ENCODE measurements around the gene RERE.

RERE gene

DNA sequence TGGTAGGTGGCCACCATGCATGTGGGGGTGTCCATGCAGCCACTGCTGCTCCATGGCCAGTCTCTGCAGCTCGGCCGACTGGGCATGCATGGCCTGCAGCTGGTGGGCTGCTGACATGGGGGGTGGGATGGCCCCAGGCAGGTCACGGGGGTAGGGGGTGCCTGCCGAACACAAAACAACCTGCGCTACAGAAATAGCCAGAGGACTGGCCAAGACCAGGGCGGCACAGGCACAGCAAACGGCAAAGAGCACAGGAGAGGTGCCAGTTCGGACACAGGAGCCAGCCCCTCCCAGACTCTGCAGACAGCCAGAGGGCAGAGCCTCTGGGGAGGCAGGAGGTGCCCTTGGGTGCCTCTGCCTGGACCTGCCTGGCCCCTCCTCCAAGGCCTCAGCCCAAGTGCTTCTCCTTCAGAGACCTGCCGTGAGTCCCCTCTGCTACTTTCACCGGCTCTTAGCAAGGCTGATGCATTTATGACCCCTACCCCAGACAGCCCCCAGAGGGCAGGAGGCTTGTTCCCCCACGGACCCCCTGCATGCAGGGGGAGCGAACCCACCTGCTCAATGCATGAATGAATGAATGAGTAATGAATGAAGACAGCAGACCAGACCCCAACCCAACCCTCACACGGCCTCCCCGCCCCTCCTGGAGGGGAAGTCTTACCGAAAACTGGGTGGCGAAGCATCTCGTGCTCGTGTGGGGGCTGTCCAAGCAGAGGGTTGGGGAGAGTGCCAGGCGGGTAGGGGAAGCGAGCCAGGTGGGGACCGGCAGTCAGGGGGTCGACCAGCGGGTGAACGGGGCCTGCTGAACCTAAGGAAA, 461.8 kb downstream of the RERE start:
- no peak for DNase-seq

DNA sequence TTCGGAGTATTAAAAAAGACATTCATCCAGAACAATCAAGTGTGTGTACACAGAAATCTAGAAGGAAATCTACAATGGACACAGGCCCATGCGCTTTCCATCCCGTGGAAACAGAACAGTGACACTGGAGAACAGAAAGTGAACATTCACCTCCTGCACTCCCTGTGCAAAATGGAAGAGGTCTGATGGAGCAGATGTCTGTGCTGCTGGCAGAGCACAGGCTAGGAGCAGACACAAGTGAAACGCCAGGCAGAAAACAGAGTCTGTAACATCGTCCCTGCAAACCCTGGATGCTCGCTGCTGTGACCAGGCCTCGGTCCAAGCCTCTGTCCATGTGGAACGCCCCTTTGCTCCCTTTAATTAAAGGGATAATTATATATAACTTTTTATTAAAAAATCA, 463.4 kb downstream of the RERE start:
- DNase-seq: no peak

DNA sequence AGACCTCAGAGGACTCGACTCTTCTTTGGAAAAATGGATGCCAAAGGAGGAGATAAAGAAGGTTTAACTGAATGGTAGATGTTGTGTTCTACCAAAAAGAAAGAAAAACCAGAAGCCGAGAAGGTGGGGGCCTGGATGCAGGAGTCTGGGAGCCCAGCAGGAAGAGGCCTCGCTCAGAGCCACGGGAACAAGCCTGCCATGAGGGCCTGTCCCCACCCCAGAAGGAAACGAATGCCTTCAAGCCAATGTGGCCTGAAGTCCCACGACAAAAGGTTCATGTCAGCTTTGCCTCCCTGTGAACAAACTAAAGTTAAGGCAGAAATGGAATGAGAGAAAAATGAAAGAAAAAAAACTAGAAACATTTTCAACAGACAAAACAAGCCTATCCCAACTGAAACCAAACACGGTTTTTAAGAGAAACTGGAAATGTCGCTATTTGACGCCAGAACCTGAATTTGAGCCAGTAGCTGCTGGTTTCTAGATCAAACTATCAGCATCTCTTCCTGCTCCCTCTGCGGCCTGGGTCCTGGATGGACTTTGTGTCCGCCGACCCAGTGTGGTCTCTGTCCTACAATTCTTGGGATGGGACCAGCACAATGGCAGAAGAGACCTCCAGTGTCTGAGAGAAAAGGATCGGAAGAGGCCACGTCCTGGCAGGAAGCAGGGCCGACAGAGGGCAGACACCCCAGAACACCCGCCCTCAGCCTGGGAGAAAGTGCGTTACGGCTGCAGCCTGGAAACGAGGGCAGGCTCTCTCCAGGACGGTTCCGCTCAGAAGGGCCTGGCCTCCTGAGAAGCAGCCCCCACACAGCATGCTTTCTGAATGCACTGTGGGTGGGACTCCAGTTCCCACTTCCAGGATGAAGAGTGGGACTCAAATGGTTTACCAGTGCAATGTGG, 464.3 kb downstream of the RERE start:
- no peak for DNase-seq

DNA sequence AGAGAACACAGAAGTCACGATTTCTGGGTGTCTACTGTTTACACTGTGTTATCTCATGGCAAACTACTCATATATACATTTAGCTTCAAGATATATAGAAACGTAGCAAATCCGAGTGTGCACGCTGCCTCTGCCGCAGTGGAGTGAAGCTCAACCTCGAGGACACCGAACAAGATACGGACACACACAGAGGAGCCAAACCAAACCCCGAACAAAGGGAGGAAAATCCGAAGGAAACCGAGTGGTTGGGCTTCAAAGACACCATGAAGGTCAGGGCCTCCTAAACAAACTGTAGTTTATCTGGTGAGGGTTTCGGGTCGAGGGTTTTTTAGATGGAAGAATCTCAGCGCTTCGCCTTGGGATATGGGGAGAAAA, 465.0 kb downstream of the RERE start:
- no peak for DNase-seq

DNA sequence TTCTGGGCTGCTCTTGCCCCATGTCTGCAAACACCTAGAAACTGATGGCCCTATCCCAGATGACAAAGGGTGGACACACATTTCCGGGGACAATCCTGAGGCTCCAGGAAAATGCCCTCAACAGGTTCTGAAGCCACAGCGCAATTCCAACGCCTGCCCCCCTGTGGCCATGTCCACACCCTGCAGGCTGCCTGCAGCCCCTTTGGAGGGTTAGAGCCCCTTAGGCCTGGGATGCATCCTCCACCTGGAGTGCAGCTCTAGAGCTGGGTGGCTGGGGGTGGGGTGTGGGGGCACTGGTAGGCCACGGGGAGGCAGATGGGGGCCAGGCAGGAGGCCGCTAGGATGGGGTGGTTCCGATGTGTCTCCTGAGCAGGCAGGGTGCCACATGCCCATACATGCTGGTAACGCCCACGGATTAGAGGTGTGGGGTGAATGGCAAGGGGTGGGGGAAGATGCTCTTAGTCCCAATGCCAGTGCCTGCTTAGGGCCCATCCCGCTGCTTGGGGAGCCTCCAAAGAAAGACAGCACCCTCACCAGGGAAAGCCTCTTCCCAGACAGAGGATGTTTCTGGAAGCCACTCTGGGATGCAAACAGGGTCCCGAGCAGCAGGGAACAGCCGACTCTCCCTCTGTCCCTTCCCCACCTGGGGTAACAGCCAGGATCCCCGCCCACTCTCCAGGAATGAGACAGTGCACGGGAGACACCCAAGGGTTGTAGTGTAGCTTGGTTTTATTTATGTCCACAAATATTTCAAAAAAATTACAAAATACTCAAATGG, 465.6 kb downstream of the RERE start:
- DNase-seq: peak; percentile 23

DNA sequence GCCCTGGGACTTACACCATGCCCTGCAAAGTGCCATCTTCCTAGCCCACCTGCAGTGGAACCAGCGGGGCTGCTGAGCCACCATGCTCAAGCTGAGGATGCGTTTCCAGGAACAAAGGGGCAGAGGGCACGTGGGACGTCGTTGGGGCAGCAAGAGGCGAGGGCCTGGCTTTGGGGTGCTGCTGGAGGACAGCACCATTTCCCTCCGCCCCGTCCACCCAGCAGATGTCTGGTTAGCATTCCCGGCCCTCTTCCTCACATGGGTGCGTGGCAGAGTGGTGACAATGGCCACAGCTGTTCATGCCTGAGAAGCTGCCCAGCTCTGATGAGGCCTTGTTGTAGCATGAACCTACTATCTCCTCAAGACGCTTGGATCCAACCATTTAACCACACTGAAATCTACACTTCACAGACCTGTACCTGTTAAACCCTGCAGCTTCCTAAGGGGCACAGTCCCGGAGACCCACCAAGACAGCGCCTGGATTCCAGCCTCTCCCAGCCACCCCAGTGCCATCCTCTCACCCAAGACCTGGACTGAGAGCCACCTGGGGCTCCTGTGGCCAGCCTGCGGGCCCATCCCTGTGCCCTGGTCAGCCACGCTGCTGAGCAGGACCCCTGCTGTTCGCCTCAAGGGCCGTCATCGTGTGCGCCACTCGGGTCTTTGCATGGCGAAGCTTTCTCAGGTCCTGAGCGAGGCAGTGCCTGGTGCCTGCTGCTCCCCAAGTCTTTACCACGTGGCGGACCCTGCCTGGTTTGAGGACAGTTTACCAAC, 466.3 kb downstream of the RERE start:
- no peak for DNase-seq

DNA sequence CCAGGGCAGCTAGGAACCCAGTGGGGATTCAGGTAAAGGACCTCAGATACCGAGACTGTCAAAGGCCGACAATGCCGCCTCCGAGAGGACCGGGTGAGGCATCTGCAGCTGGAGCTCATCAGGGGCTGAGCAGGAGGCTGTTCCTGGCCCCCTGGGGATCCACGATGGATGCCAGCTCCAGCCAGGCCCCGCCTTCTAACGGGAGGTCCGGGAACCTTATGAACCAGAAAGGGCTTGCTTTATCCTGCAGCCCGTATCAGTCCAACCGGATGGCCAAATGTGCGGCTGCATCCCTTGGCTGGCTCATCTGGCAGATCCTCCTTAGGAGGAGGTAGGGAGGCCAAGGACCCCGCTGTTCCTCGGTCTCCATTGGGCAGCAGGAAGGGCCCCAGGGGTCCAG, 467.5 kb downstream of the RERE start:
- no peak for DNase-seq

DNA sequence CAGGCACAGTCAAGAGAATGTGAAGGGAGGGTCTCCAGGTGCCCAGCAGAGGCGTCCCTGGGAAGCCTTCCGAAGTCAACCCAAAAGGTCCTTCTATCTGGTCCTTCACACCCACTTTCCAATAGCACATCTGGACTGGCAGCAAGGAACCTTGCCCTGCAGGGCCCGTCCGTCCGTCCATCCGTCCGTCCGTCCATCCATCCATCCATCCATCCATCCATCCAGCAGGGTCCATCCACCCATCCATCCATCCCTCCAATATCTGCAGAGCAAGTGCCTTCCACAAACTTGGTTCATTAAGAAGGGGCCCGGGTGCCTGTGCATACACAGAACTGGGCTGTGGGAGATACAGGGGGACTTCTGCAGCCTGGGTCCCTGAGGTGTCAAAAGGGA, 468.0 kb downstream of the RERE start:
- DNase-seq: no peak

DNA sequence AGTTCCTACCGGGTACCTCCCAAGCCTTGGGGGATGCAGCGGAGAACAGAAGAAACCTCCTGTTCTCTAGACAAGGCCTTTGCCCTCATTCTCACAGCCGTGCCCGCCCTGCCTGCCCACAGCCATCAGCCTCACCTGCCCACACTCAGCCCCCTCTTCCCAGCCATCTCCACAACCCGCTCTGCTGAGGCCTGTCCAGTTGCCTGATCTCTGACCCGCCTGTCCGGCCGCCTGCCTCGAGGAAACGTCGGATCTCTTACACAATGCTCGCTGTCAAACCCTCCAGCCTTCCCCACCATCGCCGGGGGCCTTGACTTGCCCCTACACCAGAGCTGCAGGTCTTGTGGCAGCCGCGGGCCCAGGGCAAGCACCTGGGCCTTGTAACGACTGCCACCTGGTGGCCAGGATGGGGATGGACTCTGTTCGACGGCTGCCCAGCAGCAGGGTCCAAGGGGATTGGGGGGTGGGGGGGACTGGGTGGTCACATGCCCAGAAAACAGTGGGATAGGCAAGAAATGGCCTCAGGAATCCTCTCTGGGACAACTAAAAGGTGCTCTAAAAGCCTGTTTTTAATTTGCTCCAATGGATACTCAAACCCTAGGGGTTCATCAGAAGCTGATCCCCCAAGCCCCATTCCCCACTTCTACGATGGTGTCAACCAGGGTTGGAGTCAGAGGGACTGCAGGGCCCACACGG, 468.5 kb downstream of the RERE start:
- DNase-seq: peak; percentile 55

DNA sequence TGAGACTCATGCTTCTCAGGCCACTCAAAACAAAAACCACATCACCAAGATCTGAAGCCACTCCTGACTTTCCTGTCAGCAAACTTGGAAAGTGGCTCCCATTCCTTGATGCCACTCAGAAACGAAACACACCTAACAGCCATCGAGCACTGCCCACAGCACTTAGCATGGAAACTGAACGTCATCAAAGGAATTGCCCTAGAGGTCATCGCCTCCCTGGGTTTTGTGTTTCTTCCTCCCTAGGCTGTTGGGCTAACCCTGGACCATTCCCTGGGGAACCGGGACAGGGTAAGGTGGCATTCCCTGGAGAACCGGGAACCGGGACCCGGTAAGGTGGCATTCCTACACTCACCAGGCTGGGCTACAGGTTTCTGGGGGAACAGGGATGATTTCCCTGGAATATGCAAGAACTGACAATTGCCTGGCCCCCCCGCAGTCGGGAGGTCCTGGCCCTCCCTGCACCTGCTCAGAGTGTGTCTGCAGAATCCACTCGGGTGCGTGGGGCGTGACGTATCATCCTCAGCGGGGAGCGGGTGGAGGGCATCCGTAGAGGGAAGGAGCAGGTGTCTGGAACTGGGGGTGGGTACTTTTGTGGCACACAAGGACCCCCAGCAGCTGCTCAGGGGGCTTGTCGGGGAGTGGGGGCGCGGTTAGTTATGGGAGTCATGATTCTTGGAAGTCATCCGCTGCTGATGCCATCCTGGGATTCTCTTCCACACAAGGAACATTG, 469.2 kb downstream of the RERE start:
- no peak for DNase-seq

DNA sequence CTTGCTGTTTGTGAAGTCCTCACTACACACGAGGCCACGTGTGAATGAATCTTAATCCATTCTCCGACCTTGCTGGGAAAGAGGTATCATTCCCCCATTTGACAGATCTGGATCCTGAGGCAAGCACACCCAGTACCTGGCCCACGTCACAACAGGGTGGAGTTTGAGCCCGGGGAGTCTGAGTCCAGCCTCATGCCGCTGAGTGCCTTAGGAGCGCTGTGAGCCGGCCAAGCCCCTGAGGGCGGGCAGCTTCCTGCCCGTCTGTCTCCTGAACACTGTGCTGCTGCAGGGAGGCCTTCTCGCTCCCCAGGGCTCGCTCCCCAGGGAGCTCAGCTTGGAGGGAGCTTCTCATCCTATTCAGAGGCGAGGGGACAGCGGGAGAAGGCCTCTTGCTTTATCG, 469.8 kb downstream of the RERE start:
- peak; percentile 44 for DNase-seq

DNA sequence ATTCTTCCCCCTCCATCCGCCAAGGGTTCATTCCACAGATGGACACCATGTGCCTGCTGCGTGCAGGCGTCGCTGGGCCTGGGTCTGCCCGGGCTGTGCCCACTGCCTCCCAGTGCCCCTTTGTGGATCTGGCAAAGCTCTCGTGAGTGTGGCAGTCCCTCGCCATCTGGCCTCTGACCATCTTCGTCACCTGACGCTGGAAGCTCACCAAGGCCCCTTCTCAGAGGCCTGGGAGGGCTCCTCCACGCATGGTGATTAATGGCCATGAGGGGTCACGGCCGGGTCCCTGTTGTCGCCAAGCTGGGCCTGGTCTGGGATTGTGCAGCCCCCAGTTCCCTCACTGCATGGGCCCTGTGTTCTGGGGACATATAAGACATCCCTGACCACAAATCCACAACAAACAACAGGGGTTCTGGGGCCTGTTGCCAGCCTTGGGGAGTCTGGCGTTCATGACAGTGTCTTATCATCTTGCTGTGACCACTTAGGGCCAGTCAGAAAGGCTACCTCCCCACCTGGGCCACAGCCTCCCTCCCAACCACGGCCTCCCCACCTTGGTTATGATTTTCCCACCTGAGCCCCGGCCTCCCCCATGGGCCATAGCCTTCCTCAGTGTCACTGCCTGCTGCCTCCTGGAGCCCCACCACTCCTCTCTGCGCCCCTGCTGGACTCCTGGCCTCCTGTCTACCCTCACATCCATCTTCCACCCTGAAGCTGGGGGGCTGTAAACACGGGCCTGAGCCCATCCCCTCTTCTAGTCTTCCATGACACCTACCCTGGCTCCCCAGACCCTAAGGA, 471.6 kb downstream of the RERE start:
- no peak for DNase-seq

DNA sequence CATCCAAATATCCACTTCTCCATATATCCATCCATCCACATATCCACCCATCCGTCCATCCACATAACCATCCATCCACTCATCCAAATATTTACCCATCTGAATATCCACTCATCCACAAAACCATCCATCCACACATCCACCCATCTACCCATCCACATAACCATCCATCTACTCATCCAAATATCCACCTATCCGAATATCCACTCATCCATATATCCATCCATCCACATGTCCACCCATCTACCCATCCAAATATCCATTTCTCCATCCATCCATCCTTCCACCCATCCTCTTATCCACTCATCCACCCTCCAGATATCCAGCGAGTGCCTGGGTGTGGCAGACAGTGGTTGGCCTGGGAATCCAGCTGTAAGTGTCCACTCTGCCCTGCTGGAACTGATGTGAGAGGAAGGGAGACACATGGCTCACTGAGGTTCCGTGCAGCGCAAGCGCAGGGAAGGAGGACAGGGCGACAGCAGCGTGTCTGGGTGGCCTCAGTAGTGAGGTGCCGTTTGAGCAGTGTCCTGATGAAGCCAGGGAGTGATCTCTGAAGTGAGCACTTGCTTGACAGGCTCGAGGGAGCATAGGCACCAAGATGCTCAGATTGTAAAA, 472.4 kb downstream of the RERE start:
- DNase-seq: no peak

DNA sequence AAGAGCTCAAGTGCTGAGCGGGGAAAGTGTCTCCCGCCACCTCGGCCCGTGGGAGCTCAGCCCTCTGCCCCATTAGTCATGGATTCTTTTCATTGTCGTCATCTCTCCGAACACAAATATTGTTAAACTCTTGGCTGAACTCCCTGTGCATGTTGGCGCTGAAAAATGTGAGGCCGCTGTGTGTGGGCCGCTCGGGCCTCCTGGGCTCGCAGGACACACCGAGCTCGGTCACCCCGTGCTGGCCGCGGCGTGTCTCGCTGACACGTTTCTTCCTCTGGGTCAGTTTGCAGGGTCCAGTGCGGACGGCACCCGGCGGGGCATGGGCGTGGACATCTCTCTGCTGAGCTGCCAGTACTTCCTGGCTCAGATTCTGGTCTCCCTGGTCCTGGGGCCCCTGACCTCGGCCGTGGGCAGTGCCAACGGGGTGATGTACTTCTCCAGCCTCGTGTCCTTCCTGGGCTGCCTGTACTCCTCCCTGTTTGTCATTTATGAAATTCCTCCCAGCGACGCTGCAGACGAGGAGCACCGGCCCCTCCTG, 473.9 kb downstream of the RERE start:
- DNase-seq: peak; percentile 98

DNA sequence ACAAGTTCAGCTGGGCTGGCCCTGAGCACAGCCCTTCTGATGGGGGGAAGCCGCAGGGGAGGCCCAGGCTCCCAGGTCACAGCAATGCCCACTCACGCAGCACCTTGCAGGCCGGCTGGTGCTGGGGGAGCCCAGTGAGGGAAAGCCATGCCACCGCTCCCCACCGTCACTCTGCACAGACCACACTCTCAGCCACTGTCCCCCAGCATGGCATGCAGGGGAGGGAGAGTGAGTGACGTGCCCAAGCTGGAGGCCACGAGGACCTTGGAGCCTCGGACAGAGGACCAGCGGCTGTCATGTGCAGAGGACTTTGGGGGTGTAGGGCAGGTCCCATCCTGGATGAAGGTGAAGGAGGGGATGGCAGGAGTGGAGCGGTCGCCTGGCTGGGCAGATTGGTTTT, 474.4 kb downstream of the RERE start:
- no peak for DNase-seq

DNA sequence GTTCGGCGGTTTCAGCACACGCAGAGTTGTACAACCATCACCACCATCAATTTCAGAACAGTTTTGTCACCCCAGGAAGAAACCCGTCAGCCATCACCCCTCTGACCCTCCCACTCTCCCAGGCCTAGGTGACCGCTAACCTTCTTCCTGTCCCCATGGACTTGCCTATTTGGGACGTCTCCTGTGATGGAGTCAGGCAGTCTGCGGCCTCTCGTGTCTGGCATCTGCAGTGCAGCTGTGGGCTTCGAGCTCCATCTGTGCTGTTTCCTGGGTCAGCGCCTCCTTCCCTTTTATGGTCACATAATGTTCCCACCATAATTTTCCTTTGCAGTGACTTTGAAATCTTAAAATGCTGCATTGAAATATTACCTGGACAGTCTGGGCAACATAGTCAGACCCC, 475.1 kb downstream of the RERE start:
- peak; percentile 79 for DNase-seq

DNA sequence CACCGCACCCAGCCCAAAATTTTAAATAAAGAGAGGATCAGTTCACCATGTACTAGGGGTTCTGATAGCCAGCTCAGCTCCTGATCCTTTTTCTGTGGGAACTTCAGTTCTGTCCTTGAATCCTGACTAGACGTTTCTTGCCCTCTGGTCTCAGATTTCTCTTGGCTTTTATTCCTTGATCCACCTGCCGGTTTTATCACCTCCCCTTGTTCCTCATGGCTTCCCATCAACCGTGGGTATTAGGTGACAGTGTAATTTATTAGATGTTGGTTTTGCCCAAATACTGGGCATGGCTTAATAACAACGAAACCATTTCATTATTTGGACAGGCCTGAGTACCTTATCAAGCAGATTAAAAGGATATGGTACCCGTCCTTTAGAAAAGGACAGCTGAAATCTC, 477.0 kb downstream of the RERE start:
- DNase-seq: no peak

DNA sequence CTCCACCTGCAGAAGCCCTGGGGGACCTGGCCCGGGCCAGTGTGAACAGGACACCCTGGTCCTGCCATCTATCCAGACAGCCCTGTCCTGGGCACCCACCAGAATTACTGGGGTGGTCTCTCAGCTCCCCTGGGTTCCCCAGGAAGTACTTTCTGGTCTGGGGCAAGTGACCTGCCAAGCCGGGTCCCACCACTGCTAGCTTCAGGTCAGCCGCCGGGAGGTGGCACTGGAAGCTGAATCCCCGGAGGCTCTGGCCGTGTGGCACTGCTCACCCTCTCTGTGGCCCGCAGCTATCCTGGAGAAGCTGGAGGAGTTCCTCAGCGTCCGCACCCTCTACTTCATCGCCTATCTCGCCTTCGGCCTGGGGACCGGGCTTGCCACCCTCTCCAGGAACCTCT, 478.2 kb downstream of the RERE start:
- no peak for DNase-seq

DNA sequence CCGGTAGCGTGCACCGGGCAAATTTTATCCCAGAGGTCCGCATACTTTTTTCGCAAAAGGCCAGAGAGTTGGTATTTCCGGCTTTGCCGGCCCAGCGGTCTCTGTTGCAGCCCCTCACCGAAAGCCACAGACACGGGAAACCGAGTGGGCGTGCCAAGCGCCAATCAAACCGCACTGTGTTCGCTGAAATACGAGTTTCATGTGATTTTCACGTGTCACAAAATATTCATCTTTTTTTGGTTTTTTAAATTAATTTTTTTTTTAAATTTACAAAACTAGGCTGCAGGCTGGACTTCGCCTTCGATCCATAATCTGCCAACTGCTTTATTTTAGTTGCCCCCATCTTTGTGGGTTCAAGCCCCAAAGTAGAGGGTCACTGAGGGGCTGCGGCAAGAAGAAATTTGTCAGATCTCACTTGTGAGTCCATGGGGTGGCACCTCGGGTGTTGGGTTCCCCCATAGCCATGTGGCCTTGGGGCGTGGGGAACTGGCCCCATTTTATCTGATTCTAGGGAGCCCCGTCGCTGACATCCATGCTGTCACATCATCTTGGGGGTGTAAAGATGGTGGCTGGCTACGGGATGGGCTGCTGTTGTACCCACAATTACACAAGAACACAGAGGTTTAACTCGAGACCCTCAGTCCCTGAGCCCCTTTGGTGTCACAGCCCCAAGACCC, 478.8 kb downstream of the RERE start:
- no peak for DNase-seq
